Panc1 (cell line): ENCODE data around the gene MT1E. TPM values are rescaled to one million over a fixed set of nuclear protein-coding genes. Genes with fewer than 3 reads are reported as not detected.

Experiments
- ATAC-seq: fragments of 200-7000 bp; cut with Tn5 transposase; 2 replicates; pipeline ENCODE4 v1.9.1; 2020; ENCODE audit warnings: mild to moderate bottlenecking, moderate library complexity
- BruUV-seq: library from RNA; stranded (reverse); fragments of 400-500 nt; replicated peaks from 2 replicates; lab custom pipeline; 2021; lab: Mats Ljungman, UMichigan
- CTCF ChIA-PET: fragments of 300-600 bp; sonication (Branson Sonifier 250); formaldehyde crosslinking; loops from one replicate; lab custom pipeline; 2022; ENCODE audit warnings: antibody characterized with exemption; lab: Charles Lee
- POLR2A ChIA-PET: fragments of 300-600 bp; sonication (Branson Sonifier 250); formaldehyde crosslinking; loops from one replicate; lab custom pipeline; 2022; ENCODE audit warnings: antibody characterized with exemption; lab: Charles Lee
- DNase-seq: peaks from one replicate; pipeline ENCODE4 v3.0.0-alpha.2; 2010; ENCODE audit warnings: low read depth, low spot score
- H3K27ac ChIP-seq: 2 replicates; pipeline ENCODE4 v1.5.1; 2011; ENCODE audit warnings: mild to moderate bottlenecking, low read length, inconsistent platforms
- H3K27me3 ChIP-seq: fragments of 200-500 bp; sonication (Bioruptor generic); 2 replicates; pipeline ENCODE4 v1.6.0; 2014; ENCODE audit warnings: low read length, inconsistent platforms; ENCODE audit not compliant: control insufficient read depth, insufficient read depth
- H3K36me3 ChIP-seq: fragments of 200-500 bp; sonication (Bioruptor generic); 2 replicates; pipeline ENCODE4 v1.5.1; 2014; ENCODE audit warnings: inconsistent platforms, mild to moderate bottlenecking, low read length, moderate library complexity; ENCODE audit not compliant: control insufficient read depth, insufficient read depth
- H3K4me1 ChIP-seq: 2 replicates; pipeline ENCODE4 v1.5.1; 2011; ENCODE audit warnings: inconsistent platforms, mild to moderate bottlenecking, low read length, moderate library complexity; ENCODE audit not compliant: control insufficient read depth, insufficient read depth
- H3K4me3 ChIP-seq, 2 experiments: 2 replicates each; pipeline ENCODE4 v1.5.1; 2011 to 2012; ENCODE audit warnings: low read depth in 2 of 2, low read length in 2 of 2, mild to moderate bottlenecking in 2 of 2, inconsistent platforms in 1 of 2, moderate library complexity in 1 of 2
- H3K9me3 ChIP-seq: fragments of 200-500 bp; sonication (Bioruptor generic); 2 replicates; pipeline ENCODE4 v1.5.1; 2014; ENCODE audit warnings: low read depth, mild to moderate bottlenecking, inconsistent platforms, low read length, moderate library complexity; ENCODE audit not compliant: control insufficient read depth, insufficient read depth
- POLR2AphosphoS5 ChIP-seq: IDR thresholded peaks from 2 replicates; pipeline ENCODE4 v1.6.1; 2012; ENCODE audit warnings: mild to moderate bottlenecking, low read depth, low read length, moderate library complexity
- SIN3A ChIP-seq: IDR thresholded peaks from 2 replicates; pipeline ENCODE4 v1.6.1; 2012; ENCODE audit warnings: low read depth, mild to moderate bottlenecking, low read length, moderate library complexity, borderline replicate concordance; ENCODE audit not compliant: insufficient read depth
- TCF7L2 ChIP-seq: IDR thresholded peaks from 2 replicates; pipeline ENCODE4 v1.6.1; 2011; ENCODE audit warnings: mild to moderate bottlenecking, low read depth, low read length, inconsistent platforms
- in situ Hi-C: cut with HindIII; loops from 2 replicates; pipeline ENCODE4 v1.10.0; 2016; ENCODE audit warnings: low sequenced_read_pairs, low pct_unique_long_range_greater_than_20kb
- intact Hi-C: fragments of 100-400 bp; cut with micrococcal nuclease; formaldehyde crosslinking; loops from one replicate; pipeline ENCODE4 v1.10.0; 2022; ENCODE audit not compliant: unreplicated experiment
- total RNA-seq: library from RNA; stranded (reverse); gene quantifications from one replicate; pipeline ENCODE4 v1.2.1, GENCODE V29; 2021; ENCODE audit not compliant: unreplicated experiment
- TF ChIP-seq, protein P1 (sequence below), 2 experiments: IDR thresholded peaks; 2 replicates each; pipeline ENCODE4 v1.6.1; 2011 to 2012; ENCODE audit warnings: low read depth in 2 of 2, control low read depth in 1 of 2, low read length in 1 of 2, mild to moderate bottlenecking in 1 of 2, moderate library complexity in 1 of 2; ENCODE audit not compliant: insufficient read depth in 1 of 2
- TF ChIP-seq, protein P2 (sequence below): fragments of 450-650 bp; IDR thresholded peaks from 2 replicates; pipeline ENCODE4 v1.5.1; 2017; ENCODE audit warnings: mild to moderate bottlenecking

The MT1E gene
- total RNA-seq, 1 experiment from 2014 or later: 170 TPM

DNA sequence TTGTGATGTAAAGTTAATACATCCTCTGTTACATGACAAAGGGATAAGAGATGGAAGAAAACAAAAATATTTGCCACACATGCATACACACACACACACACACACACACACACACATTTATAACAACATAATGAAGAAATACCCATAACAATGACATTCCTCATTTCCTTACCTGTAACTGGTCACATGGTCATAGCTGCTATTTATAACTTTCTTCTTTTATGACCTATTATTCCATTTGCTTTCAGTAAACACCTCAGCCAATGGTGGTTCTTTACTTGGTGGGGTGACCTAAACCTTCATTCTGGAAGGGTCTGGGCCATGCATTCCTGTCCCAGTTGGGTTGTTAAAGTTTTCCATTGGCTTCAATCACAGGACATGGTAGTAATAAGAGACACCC is 11.9 kb upstream of the MT1E start:
- intact Hi-C loops: no loop called here
- ATAC-seq (no peak), DNase-seq (no peak)
- POLR2A ChIA-PET: no interaction called here
- peak overlapping the region; percentile 94 for H3K27ac ChIP-seq
- H3K36me3 ChIP-seq: peaks cover under 1% of the 10 kb centered on the region; the same call in 1 of the 2 replicates
- CTCF ChIA-PET: no interaction called here
- BruUV-seq: no TSS peak
- TF ChIP-seq TCF7L2 (no peak), SIN3A (no peak), POLR2AphosphoS5 (no peak)
- TF ChIP-seq, protein P1, sequence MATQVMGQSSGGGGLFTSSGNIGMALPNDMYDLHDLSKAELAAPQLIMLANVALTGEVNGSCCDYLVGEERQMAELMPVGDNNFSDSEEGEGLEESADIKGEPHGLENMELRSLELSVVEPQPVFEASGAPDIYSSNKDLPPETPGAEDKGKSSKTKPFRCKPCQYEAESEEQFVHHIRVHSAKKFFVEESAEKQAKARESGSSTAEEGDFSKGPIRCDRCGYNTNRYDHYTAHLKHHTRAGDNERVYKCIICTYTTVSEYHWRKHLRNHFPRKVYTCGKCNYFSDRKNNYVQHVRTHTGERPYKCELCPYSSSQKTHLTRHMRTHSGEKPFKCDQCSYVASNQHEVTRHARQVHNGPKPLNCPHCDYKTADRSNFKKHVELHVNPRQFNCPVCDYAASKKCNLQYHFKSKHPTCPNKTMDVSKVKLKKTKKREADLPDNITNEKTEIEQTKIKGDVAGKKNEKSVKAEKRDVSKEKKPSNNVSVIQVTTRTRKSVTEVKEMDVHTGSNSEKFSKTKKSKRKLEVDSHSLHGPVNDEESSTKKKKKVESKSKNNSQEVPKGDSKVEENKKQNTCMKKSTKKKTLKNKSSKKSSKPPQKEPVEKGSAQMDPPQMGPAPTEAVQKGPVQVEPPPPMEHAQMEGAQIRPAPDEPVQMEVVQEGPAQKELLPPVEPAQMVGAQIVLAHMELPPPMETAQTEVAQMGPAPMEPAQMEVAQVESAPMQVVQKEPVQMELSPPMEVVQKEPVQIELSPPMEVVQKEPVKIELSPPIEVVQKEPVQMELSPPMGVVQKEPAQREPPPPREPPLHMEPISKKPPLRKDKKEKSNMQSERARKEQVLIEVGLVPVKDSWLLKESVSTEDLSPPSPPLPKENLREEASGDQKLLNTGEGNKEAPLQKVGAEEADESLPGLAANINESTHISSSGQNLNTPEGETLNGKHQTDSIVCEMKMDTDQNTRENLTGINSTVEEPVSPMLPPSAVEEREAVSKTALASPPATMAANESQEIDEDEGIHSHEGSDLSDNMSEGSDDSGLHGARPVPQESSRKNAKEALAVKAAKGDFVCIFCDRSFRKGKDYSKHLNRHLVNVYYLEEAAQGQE (IDR thresholded peaks at IDR 0.05; ENCODE audit: insufficient read depth in 1 of 2, low read depth in 2 of 2, low read length in 1 of 2): no peak
- TF ChIP-seq, protein P2, sequence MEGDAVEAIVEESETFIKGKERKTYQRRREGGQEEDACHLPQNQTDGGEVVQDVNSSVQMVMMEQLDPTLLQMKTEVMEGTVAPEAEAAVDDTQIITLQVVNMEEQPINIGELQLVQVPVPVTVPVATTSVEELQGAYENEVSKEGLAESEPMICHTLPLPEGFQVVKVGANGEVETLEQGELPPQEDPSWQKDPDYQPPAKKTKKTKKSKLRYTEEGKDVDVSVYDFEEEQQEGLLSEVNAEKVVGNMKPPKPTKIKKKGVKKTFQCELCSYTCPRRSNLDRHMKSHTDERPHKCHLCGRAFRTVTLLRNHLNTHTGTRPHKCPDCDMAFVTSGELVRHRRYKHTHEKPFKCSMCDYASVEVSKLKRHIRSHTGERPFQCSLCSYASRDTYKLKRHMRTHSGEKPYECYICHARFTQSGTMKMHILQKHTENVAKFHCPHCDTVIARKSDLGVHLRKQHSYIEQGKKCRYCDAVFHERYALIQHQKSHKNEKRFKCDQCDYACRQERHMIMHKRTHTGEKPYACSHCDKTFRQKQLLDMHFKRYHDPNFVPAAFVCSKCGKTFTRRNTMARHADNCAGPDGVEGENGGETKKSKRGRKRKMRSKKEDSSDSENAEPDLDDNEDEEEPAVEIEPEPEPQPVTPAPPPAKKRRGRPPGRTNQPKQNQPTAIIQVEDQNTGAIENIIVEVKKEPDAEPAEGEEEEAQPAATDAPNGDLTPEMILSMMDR: no peak
- H3K4me3 ChIP-seq: no peak overlapping the region
- in situ Hi-C loops: no loop called here
- no peaks in the 10 kb centered on the region for H3K27me3 ChIP-seq
- H3K9me3 ChIP-seq: no peaks in the 10 kb centered on the region
- H3K4me1 ChIP-seq: peaks cover 53% of the 10 kb centered on the region

DNA sequence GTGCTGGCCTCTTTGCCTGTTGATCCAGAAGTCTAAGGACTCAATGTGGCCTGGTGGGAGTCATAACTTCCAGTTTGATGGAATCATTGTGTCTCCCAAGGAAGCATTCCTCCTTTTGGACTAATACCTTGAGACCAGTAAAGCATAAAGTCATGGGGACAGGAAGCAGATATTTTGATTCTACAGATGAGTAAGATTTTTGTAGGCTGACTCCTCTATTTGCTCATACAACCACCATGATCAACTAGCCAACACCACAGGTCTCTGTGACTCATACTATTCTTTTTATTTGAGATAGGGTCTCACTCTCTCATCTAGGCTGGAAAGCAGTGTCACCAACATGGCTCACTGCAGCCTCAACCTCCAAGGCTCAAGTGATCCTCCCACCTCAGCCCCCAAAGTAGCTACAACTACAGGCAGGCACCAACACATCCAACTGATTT is 11.0 kb upstream of the MT1E start:
- ATAC-seq (peak; percentile 7), DNase-seq (no peak)
- ChIA-PET CTCF (no interaction called here), POLR2A (no interaction called here)
- H3K4me1 ChIP-seq: peaks cover 60% of the 10 kb centered on the region
- no peaks in the 10 kb centered on the region for H3K36me3 ChIP-seq
- no TSS peak for BruUV-seq
- H3K4me3 ChIP-seq: no peak overlapping the region
- H3K27me3 ChIP-seq: no peaks in the 10 kb centered on the region
- in situ Hi-C loops (no loop called here), intact Hi-C loops (no loop called here)
- TF ChIP-seq, protein P2: no peak
- TF ChIP-seq TCF7L2 (no peak), POLR2AphosphoS5 (no peak), SIN3A (no peak)
- TF ChIP-seq, protein P1 (IDR thresholded peaks at IDR 0.05; ENCODE audit: insufficient read depth in 1 of 2, low read depth in 2 of 2, low read length in 1 of 2): no peak
- H3K9me3 ChIP-seq: no peaks in the 10 kb centered on the region
- peak overlapping the region; percentile 94 for H3K27ac ChIP-seq
